Motor neuron (in vitro differentiated cells): ENCODE measurements around the gene DPY30. TPM values are rescaled to one million over a fixed set of nuclear protein-coding genes. Genes with fewer than 3 reads are reported as not detected.
"Not testable (repeated sequence)": the region's sequence is repeated elsewhere in the genome, so short reads cannot be mapped to it uniquely, and the experiment has no call there.

Experiments used
- ATAC-seq, 8 experiments: fragments of 200-7000 bp; cut with Tn5 transposase; replicated peaks in 6 of 8; 2 replicates each; pipeline ENCODE4 v1.8.0; 2021; ENCODE audit warnings: mild to moderate bottlenecking in 8 of 8, moderate library complexity in 8 of 8
- H3K27ac ChIP-seq, 2 donors: fragments of 250-450 bp; sonication (Bioruptor Pico); 2 replicates each; pipeline ENCODE4 v1.9.0; 2021; ENCODE audit warnings: antibody characterized with exemption in 2 of 2, mild to moderate bottlenecking in 2 of 2, moderate library complexity in 1 of 2
- H3K4me1 ChIP-seq, 2 donors: fragments of 250-450 bp; sonication (Bioruptor Pico); replicated peaks in 1 of 2; 2 replicates each; pipeline ENCODE4 v1.6.1; 2021; ENCODE audit warnings: antibody characterized with exemption in 2 of 2, mild to moderate bottlenecking in 2 of 2, moderate library complexity in 1 of 2
- H3K4me3 ChIP-seq, 5 donors: fragments of 250-450 bp; sonication (Bioruptor Pico); 2 replicates each; pipeline ENCODE4 v1.9.0; 2021; ENCODE audit warnings: antibody characterized with exemption in 5 of 5, mild to moderate bottlenecking in 5 of 5, moderate library complexity in 4 of 5
- WGBS, 10 experiments: fragments of 450-650 bp; shearing (Covaris generic); methylation state at CpG; one replicate each; pipeline ENCODE4 v1.0.0; 2022; 5-methylcytosine and 5-hydroxymethylcytosine counted together
- in situ Hi-C, 9 experiments: fragments of 400-800 bp; cut with MboI; loops; one replicate each; pipeline ENCODE4 v1.15.0; 2021; ENCODE audit warnings: low sequenced_read_pairs in 9 of 9, low pct_unique_long_range_greater_than_20kb in 2 of 9; ENCODE audit not compliant: unreplicated experiment in 9 of 9
- total RNA-seq, 8 experiments: library from RNA; unstranded; fragments of 300-600 nt; gene quantifications; 2 replicates each; pipeline versions ENCODE4 v1.2.3 to v1.2.4, GENCODE V29; 2022

Gene DPY30
- total RNA-seq, 8 experiments from 2014 or later, result 75.7 to 117 (median 92.1) TPM

DNA sequence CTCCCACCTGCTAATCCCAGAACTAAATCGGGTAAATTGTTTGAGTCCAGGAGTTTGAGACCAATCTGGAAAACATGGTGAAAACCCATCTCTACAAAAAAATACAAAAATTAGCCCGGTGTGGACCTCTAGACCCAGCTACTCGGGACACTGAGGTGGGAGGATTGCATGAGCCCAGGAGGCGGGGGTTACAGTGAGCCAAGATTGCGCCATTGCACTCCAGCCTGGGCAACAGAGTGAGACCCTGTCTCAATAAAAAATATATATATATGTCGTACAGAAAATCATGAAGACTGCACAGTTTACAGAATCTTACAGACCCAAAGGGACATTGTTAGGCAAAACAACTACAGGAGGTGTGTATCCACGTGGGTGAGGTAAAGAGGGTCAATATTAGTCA is 4.0 kb upstream of the DPY30 start:
- Histone ChIP-seq H3K4me1 (peaks cover 3 to 4% of the 10 kb centered on the region in 2 donors), H3K27ac (no peak overlapping the region), H3K4me3 (no peak overlapping the region)
- in situ Hi-C loops, result no loop called here
- no peak for ATAC-seq
- 0 to 90% (median 61%) methylated on average over 1 to 7 of the region's 7 CpGs; no CpG with 5 or more reads in 2 of the 10 experiments for WGBS, 10 experiments

DNA sequence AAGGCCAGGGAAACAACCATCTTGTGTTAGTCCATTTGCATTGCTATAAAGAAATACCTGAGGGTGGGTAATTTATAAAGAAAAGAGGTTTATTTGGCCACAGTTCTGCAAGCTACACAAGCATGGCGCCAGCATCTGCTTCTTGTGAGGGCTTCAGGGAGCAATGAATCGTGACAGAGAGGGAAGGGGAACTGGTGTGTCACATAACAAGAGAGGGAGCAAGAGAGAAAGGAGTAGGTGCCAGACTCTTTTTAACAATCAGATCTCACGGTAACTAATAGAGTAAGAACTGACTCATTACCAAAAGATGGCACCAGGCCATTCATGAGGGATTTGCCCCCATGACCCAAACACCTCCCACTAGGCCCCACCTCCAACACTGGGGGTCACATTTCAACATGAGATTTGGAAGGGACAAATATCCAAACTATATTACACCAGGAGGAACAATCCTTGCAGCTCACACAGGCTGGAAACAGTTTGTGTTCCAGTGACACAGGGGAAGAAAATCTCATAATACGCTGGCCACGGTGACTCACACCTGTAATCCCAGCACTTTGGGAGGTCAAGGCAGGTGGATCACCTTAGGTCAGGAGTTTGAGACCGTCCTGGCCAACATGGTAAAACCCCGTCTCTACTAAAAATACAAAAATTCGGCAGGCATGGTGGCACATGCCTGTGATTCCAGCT is 5.3 kb downstream of the DPY30 start:
- in situ Hi-C loops, H3K4me1 ChIP-seq, H3K4me3 ChIP-seq, ATAC-seq, H3K27ac ChIP-seq: not testable (repeated sequence)
- WGBS, 10 experiments, result 70 to 100% (median 90%) methylated on average over 1 to 8 of the region's 8 CpGs

DNA sequence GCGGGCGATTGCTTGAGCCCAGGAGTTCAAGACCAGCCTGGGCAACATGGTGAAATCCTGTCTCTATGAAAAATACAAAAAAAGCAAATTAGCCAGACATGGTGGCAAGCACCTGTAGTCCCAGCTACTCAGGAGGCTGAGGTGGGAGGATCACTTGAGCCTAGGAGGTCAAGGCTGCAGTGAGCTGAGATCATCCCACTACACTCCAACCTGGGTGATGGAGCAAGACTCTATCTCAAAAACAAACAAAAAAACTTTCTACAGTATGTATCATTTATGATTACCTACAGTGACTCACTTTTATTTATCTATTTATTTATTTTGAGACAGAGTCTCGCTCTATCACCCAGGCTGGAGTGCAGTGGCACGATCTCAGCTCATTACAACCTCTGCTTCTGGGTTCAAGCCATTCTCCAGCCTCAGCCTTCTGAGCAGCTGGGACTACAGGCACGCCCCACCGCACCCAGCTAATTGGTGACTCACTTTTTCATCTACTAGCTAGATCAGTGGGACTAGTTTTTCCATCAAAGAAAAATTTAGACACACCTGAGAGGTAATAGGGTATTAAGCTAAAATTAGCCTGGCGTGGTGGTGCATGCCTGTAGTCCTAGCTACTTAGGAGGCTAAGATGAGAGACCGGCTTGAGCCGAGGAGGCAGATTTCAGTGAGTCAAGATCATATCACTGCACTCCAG is 20.7 kb downstream of the DPY30 start:
- H3K4me3 ChIP-seq, H3K4me1 ChIP-seq, in situ Hi-C loops, H3K27ac ChIP-seq: not testable (repeated sequence)
- WGBS, 10 experiments, result 78 to 100% (median 97%) methylated on average over 1 to 9 of the region's 9 CpGs; no CpG with 5 or more reads in 2 of the 10 experiments
- peak in 2 of 8 experiments; percentile 54 to 89 for ATAC-seq

DNA sequence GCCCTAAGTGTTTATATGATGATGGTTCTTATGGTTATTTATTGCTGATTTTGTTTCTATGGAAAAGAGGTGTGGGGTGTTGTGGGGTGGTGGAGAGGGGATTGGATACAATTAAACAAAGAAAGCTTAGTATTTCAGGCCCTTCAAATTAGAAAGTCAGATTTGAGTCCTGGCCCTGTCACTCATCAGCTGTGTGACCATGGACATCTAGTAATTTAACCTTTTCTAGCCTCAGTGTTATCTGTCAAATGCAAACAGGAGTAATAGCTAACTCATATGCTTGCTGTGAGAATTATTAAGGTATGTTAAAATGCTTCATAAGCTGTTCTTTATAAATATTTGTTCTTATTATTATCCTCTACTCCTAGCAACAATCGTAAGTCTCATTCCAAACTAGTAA is 26.7 kb downstream of the DPY30 start:
- no peak for ATAC-seq
- Histone ChIP-seq H3K4me1 (peaks cover 4 to 11% of the 10 kb centered on the region in 2 donors), H3K4me3 (no peak overlapping the region), H3K27ac (no peak overlapping the region)
- in situ Hi-C loops, result no loop called here
- WGBS, 10 experiments, result 88 to 100% (median 100%) methylated on average over 1 of the region's 1 CpG; no CpG with 5 or more reads in 2 of the 10 experiments

DNA sequence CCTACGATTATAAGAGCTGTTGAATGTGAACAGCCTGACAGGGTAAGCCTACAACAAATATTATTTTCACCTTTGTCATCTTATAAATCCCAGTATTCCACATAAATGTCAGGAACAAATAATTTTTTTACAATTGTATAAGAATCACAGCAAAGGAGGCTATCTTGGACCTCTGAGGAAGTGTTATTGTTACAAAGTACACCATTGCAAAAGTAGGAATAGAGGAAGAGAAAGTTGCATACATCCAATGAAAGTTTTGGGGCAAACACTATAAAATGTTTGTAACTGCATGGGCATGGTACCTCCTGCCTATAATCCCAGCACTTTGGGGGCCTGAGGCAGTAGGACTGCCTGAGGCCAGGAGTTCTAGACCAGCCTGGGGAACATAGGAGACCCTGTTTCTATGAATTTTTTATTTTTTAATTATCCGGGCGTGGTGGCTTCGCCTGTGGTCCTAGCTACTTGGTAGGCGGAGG is 28.1 kb downstream of the DPY30 start:
- in situ Hi-C loops, result no loop called here
- no peak for ATAC-seq
- Histone ChIP-seq H3K4me3 (peak overlapping the region; percentile 80 to 94 (median 88)), H3K4me1 (peaks cover 9 to 14% of the 10 kb centered on the region in 2 donors), H3K27ac (peak overlapping the region in 1 of 2 donors; percentile 98)
- 0 to 94% (median 67%) methylated on average over 1 to 5 of the region's 5 CpGs; no CpG with 5 or more reads in 1 of the 10 experiments for WGBS, 10 experiments

DNA sequence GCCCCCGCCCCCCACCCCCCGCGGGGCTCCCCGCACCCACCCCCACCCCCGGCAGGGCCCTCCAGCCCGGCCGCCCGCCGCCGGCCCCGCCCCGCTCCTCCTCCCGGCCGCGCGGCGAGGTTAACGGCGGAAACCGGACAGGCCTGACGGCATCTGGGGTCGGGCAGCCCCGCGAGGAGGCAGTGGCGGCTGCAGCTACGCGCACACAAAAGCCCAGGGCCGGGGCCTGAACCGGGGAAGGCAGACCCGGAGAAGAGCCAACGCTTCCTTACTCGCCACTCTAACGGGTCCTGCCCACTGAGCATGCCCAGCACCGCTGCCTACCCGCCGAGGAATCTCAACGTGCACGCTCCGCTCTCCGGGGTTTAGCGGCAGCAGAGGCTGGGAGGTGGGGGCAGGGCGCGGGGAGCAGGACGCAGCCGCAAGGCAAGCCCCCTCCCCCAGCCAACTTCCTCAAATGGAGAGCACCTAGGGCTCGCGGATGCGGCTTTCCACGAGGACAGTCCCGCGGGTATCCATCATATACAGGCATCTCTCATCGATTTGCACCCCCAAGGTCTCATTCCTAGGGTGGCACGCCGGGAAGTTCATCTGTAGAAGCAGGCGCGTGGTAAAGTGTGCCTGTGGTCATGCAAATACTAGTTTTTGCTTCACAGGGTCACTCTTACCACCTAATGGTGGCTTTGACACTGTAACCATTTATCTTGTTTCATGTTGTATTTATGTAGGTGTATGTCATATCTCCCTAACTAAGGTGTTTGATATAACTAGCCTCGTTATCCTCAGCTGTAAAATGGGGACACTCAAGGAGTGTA is 28.7 kb downstream of the DPY30 start, which contains the start of gene MEMO1:
Gene MEMO1, minus strand, starts transcription at position 339 of the 815 bp plus-strand sequence. CDS start 761 bp downstream, outside the sequence.
- Histone ChIP-seq H3K4me1 (peaks cover 9 to 14% of the 10 kb centered on the region in 2 donors), H3K27ac (peak within 1 kb of the TSS; percentile 74 to 98), H3K4me3 (peak within 1 kb of the TSS; percentile 80 to 94 (median 88))
- in situ Hi-C loops, result no loop called here
- ATAC-seq, result peak; percentile 61 to 89 (median 82)
- 0 to 60% (median 0%) methylated on average over 1 to 4 of the region's 57 CpGs; no CpG with 5 or more reads in 1 of the 10 experiments for WGBS, 10 experiments

DNA sequence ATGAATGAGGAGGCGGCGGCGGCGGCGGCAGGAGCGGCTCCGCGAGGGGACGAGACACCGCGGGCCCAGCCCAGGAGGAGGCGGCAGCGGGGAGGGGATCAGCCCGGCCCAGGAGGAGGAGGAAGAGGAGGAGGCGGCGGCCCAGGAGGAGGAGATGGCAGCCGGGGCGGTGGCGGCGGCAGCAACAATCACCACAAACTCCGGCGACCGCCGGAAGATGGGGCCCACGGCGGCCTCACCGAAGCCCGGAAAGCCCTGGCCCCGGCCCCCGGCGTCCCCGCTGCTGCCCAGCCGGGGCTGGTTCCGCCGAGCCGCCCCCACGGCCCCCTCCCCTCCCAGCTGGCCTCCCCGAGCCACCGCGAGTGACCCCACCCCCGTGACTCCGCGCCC is 29.3 kb downstream of the DPY30 start:
- ATAC-seq, result peak; percentile 48 to 77 (median 56)
- Histone ChIP-seq H3K27ac (peak overlapping the region; percentile 74 to 98), H3K4me3 (peak overlapping the region; percentile 80 to 94 (median 88)), H3K4me1 (peaks cover 9 to 14% of the 10 kb centered on the region in 2 donors)
- in situ Hi-C loops, result not testable (repeated sequence)
- no CpG with 5 or more reads among the region's 43 CpGs for WGBS, 10 experiments

DNA sequence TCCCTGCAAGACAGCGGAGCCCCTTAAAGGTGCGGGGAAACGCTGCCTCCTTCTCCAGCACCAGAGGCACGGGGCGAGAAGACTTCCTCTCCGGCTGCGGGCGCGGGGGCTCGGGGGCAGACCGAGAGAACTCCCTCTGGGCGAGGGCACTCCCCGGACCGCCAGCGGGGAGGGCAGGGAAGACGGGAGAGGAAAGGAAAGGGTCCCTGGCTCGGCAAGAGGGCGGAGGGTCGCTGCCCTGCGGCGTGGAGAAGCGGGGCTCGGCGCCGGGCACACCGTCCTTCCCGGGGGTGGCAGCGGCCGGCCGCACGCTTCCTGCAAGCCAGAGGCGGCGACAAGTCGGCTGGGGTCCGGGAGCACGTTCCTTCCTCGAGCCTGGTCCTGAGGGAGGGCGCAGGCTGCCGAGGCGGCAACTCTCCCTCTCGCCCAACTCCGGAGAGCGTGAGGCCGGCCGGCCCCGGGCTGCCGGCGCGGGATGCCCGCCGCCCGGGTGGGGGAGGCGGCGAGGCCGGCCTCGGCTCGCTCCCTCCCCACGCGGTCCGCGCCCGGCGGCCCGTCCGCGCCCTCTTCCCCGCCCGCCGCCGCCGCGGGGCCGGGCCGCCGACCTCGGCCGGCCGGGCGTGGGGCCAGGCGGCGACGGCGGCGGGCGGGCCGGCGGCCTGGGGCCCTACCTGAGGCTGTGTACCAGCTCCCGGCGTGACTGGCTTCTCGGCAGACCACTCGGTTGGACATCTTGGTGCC is 29.9 kb downstream of the DPY30 start:
- Histone ChIP-seq H3K4me1 (peaks cover 9 to 14% of the 10 kb centered on the region in 2 donors), H3K4me3 (peak overlapping the region; percentile 80 to 94 (median 88)), H3K27ac (peak overlapping the region; percentile 74 to 98)
- WGBS, 10 experiments, result 0% methylated on average over 3 of the region's 91 CpGs; no CpG with 5 or more reads in 9 of the 10 experiments
- in situ Hi-C loops, result no loop called here
- peak; percentile 8 to 42 (median 22) for ATAC-seq

DNA sequence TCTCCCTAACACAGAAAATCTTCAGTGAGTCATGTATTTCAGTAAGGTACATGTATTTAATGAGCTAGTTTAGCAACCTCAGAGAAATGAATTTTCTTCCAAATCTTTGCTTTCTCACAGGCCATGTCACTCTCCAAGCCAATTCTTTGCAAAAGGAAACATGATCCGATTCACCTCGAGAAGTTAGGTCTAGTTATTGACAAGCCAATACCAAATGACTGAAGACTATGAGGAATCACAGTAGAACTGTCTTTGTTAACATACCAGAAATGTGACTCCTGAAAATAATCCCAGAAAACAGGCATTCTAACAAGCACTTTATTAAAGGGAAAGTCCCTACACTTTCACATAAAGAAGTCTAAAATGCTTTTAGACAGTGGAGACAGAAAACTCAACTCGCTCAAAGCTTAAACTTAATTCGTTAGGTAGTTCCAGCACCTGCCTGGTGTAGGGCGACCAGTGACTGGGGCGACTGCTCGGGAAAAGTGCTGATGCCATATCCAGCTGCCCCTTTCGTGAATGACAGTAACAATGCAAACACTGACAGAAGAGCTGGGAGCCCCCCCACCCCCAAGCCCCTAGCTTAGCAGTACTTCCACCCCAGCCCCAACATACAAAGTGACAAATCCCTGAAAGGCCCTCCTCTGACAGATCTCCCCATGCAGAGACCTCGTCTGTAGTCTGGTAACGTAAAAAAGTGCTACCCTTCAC is 30.6 kb downstream of the DPY30 start:
- H3K4me1 ChIP-seq, result peaks cover 9 to 14% of the 10 kb centered on the region in 2 donors
- 0 to 10% (median 0%) methylated on average over 2 to 6 of the region's 10 CpGs; no CpG with 5 or more reads in 3 of the 10 experiments for WGBS, 10 experiments
- in situ Hi-C loops, result no loop called here
- H3K27ac ChIP-seq, result peak overlapping the region; percentile 74 to 98
- peak overlapping the region; percentile 80 to 94 (median 88) for H3K4me3 ChIP-seq
- peak in 1 of 8 experiments; percentile 1 for ATAC-seq

DNA sequence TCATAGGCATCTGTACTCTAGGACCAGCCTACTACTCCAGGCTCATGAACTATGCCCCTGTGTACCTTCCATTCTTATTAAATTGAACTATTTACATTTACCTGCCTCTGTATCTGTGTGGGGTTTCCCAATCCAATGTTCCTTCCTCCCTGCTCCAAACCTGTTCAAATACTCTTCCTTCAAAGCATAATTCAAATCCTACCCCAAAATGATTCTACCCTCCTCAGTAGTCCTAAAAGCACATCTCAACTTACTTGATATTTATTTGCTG is 32.5 kb downstream of the DPY30 start:
- ATAC-seq, result no peak
- Histone ChIP-seq H3K4me3 (no peak overlapping the region), H3K4me1 (peaks cover 9 to 14% of the 10 kb centered on the region in 2 donors), H3K27ac (no peak overlapping the region)
- in situ Hi-C loops, result no loop called here

DNA sequence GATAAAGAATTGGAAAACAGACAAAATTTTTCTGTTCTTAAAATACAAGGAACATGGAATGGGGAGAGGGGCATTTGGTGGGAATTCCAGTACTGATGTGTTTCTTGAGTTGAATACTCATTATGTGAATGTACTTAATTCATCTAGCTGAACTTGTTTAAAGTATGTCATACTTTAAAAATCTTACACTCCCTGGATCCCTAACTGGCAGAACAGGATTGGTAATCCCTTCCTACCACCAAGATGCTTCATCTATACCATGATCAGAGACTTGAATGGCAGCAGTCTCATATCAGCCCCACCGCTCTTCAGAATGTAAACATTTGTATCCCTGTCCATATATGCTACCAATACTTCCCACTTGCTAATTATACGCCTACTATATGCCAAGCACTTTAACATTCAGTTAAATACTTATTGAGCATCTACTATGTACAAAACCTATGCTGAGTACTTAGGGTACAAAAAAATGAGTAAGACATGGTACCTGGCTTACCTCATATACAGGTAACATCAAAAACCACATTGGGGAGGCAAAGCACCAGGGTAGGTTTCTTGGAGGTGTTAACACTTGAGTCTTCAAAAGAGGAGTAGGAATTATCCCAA is 34.1 kb downstream of the DPY30 start:
- in situ Hi-C loops, result no loop called here
- ATAC-seq, result no peak
- Histone ChIP-seq H3K4me1 (peaks cover 9 to 12% of the 10 kb centered on the region in 2 donors), H3K4me3 (no peak overlapping the region), H3K27ac (no peak overlapping the region)
- WGBS, 10 experiments, result 83 to 100% (median 93%) methylated on average over 1 to 2 of the region's 2 CpGs; no CpG with 5 or more reads in 3 of the 10 experiments
